GM12875 (cell line): ENCODE results near the gene BAZ1A.

Experiments
- H3K4me3 ChIP-seq: one replicate; pipeline ENCODE4 v1.5.1; 2011; ENCODE audit warnings: low read depth, low read length, control low read depth
- CTCF ChIP-seq: IDR thresholded peaks from 2 replicates; pipeline ENCODE4 v1.5.1; 2011; ENCODE audit warnings: low read depth, mild to moderate bottlenecking, control low read depth, inconsistent platforms, low read length, moderate library complexity, borderline replicate concordance; ENCODE audit not compliant: insufficient read depth

Gene BAZ1A

GRCh38 chr14:34797747-34798583 lies 77.2 kb downstream of the BAZ1A start:
- TF ChIP-seq CTCF: no peak

GRCh38 chr14:34796902-34797301 lies 78.3 kb downstream of the BAZ1A start:
- TF ChIP-seq CTCF: no peak
- no peak overlapping the region for H3K4me3 ChIP-seq

More at GRCh38 chr14:34797747-34798583, 77.2 kb downstream of the BAZ1A start:
- no peak overlapping the region for H3K4me3 ChIP-seq

- no peak for TF ChIP-seq CTCF
These were observed 80.2 kb downstream of the BAZ1A start for GRCh38 chr14:34794941-34795340.

GRCh38 chr14:34794217-34794616 lies 80.9 kb downstream of the BAZ1A start:
- TF ChIP-seq CTCF: no peak
- H3K4me3 ChIP-seq: no peak overlapping the region

More at GRCh38 chr14:34794941-34795340, 80.2 kb downstream of the BAZ1A start:
- no peak overlapping the region for H3K4me3 ChIP-seq

- no peak for TF ChIP-seq CTCF
- no peak overlapping the region for H3K4me3 ChIP-seq
These were observed 82.6 kb downstream of the BAZ1A start for GRCh38 chr14:34792598-34792997.

GRCh38 chr14:34785223-34786006 lies 89.7 kb downstream of the BAZ1A start:
- no peak overlapping the region for H3K4me3 ChIP-seq
- no peak for TF ChIP-seq CTCF
